Activated gamma-delta T cell treated with anti-CD3 and anti-CD28 coated beads, Interleukin-2, amount 50 U/mL, for 16 hours (primary cell): ENCODE results near the gene TTC17.
"Not testable (repeated sequence)": the region's sequence is repeated elsewhere in the genome, so short reads cannot be mapped to it uniquely, and the experiment has no call there.

ENCODE experiments used
- DNase-seq: peaks from one replicate; pipeline ENCODE4 v3.0.0-alpha.2; 2020; ENCODE audit warnings: low read depth

Gene TTC17

DNA sequence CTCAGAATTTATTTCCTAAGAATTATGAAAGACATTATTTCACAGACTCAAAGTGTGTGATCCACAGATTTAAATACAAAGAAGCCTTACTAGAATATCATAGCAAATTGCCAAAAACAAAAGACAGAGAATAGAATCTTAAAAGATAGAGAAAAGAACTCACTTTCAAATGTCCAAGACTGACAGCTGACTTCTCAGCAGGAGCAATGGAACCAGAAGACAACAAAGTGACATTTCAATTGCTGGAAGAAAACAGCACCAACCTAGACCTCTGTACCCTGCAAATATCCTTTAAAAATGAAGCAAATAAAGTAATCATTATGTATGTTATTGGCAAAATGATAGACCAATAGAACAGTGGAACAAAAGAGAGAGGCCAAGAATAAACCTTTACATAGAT lies 109.2 kb downstream of the TTC17 start:
- DNase-seq = no peak

DNA sequence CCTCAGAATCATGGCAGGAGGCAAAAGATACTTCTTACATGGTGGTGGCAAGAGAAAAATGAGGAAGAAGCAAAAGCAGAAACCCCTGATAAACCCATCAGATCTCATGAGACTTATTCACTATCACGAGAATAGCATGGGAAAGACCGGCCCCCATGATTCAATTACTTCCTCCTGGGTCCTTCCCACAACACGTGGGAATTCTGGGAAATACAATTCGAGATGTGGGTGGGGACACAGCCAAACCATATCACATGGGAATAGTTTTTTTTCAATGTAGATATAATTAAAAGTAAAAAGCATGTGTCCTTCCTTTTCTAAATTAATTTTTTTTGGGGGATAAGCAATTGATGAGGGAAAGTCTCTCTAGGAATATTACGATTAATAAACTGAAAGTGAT lies 118.8 kb downstream of the TTC17 start:
- not testable (repeated sequence) for DNase-seq

DNA sequence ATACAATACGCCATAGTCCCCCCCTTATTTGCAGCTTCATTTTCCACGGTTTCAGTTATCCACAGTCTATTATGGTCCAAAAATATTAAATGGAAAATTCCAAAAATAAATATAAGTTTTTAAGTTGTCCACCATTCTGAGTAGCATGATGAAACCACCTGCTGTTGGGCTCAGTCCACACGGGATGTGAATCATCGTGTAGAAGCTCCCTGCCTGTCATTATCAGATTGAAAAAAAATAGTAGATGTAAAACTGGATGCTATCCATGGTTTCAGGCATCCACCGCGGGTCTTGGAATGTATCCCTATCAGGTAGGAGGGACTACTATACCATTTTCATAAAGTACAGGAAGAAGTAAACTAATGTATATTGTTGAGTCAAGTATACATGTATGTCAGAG lies 127.4 kb downstream of the TTC17 start:
- DNase-seq = no peak

DNA sequence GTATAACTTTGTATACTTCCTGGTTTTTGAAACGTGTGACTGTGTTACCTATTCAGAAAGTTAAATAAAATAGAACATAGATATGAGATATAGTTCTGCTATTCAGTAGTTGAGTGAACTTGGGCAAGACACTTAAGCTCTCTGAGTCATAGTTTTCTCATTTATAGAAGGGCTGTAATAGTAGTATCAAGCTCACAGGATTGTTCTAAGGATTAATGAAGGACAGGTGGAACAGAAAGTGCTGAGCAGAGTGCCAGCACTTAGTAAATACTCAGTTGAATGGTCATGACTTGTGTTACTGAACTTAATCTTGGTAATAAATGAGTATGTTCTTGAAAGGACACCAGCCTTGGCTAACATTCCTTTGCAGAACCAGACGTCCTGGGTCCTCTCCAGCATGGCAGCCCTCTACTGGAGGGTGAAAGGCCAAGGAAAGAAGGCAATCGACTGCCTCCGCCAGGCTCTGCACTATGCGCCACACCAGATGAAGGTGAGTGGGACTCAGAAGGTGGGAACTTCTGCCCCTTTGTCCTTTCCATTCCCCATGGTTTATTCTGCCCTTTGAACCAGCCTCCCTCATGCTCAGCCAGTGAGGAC lies 131.2 kb downstream of the TTC17 start:
- no peak for DNase-seq

DNA sequence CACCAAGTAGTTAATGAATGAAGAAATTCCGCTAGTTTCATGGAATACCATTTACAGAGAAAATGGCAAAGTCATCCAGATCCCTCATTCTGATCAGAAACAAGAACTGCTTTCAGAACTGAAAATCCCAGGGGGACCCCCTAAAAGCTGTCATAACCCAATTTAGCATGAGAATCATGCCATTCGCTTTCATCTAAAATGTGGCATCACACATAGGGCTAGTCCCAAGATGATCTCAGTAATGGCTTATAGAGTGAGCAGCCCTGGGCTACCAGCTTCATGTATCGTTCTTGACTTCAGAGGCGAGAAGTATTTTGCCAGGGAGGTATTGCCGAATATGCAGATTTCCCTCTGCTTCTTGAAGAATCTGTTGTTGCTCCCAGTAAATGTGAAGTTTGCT lies 134.0 kb downstream of the TTC17 start:
- DNase-seq = no peak

DNA sequence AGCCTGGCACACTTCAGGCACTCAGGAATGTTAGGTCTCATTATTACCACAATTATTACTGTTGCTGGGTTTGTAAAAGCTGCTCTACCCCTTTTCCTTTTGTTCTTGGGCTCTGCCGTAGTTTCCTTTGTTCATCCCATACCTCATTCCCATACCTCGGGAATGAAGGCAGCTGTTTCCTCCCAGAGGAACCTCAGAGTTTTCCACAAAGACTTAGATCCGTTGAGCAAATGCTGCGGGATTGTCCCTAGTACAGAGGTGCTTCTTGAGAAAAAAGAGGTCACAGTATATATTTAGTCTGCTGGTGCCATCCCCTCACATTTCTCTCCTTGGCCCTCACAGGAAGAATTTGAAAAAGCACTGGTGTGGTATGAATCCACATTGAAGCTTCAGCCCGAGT lies 134.7 kb downstream of the TTC17 start:
- DNase-seq = no peak

DNA sequence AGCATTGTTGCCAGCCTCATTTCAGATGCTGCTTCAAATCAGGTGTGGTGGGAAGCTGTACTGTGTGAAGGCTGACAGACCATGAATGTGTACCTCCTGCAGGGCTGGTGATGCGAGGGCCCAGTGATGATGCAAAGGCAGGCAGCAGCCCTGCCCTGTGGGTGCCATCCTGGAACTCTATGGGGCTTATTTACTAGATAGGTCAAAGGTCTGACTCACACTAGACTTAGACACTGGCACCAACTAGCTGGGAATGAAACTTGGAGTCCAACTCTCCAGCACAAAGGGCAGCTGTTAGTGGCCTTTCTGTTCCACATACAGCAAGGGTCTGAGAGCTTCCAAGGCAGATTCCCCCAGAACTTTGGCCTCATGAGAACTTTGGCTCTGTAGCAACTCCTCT lies 138.4 kb downstream of the TTC17 start:
- DNase-seq = no peak

DNA sequence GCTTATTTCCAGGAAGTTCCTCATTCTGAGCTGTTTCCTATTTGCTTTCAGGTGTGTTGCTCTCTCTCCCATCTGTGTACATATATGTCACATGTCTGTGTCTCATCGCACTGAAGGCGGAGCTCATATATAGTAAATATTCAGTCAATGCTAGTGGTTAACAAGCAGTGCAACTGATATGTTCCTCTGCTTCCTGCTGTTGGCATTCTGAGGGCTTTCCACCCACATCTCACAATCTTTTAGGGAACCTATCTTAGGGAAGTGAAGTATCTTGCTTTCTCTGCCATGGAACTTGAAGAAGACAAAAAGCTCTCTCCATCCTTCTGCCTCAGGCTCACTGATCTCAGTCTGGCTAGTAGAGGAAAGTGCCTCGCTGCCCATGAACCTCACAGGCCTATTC lies 139.8 kb downstream of the TTC17 start:
- DNase-seq = no peak

DNA sequence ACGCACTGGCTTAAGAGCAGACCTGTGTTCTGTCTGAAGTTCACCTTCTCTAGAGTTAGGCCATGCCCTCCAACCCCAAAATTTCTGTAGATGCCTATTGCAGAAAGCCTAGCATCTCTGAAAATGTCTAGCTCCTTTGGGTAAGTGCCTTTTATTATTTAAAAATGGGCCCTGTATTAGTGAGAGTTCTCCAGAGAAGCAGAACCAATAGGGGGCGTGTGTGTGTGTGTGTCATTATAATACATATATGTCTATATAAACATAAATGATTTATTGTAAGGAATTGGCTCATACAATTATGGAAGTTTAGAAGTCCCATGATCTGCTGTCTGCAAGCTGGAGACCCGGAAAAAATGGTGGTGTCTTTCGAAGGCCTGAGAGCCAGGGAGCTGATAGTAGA lies 144.7 kb downstream of the TTC17 start:
- no peak for DNase-seq

DNA sequence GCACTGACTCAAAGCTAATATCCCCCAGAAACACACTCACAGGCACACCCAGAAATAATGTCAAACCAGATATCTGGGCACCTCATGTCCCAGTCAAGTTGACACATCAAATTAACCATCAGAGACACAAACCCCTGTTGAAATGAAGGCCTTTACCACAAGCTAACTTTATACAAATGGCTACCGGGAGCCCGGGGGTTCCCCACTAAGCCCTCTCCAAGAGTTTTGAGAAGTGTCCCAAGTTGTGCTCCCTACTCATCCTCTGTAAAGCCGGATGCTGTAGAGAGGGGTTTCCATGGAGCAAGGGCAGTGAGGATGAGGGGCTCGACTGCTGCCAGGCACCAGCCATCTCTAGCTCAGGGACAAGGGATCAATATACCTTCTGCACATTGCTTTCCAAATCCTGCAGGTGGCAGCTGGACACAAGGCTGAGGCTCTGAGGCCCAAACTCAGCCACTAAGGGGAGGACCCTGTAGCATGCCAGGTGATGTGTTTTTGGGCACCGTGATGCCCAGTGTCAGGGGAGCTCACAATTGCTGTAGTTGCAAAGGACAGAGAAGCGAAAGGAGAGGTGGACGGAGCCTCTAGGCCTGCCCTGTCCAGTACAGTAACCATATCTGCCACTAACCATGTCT lies 145.7 kb downstream of the TTC17 start:
- DNase-seq = no peak

DNA sequence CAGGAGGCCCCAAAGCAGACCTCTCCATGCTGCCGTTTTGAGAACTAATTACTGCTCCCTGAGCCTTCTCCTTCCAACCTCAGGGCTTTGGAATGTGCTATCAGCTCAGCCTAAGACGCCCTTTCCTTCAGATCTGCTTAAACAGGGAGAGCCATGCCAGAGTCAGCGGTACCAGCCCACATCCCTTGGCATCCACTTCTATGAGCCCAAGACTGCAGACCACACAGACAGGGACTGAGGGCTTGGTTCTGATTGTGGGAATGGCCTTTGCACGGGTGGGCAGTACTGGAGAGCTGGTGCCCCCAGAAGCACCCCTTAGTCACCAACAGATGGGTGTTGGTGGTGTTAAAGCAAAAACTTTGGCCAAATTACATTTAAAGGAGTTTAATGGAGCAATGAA lies 146.5 kb downstream of the TTC17 start:
- DNase-seq = no peak

DNA sequence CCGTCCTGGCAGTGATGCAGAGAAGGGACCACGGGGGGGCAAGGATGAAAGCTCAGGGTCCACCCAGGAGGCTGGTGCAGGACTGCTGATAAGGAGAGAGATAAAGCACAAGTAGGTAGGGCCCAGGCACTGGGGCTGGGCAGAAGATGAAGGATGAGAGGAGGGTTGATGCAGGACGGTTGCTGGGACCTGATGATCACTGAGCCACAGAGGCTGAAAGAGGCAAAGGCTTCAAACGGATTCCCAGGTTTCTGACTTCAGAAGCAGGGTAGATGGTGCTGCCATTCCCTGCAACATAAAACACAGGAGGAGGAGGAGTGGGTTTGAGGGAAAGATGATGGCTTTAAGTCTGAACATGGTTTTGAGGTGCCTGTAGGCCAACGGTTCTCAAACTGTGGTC lies 148.5 kb downstream of the TTC17 start:
- DNase-seq = no peak

DNA sequence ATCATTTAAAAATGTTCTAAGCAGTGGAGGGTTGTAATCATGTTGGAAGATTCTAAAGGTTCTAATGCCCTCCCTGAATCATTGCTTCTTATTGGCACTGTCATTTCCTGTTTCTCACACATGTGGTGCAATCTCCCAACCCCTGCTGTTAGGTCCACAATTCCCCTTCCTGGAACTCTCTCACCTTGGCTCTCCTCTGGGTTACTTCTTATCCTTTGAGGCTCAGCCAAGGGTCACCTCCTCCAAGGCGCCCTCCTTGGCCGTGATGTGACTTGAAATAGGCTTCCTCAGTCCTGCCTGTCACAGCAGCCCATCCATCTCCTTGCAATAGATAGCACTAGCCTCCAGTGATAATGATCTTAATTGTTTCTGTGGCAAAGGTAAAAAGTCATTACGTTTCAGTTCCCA lies 149.8 kb downstream of the TTC17 start:
- DNase-seq = no peak

DNA sequence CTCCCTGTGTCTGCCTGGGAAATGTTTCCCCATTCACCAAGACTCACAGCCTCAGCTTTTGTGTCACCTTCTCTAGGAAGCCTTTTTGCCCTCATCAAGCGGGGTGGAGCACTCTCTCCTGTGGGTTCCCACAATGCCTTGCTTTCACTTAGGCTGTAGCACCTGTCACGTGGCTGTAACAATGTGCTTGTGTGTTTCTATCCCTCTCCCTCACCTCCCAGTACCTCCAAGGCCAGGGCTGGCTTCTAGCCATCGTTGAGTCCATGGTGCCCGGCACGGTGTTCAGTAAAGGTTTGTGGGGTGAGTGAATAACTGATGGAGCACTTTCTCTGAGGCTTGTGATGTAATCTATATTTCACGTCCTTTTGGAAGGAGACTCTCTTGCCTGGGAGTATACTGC lies 153.2 kb downstream of the TTC17 start:
- no peak for DNase-seq

DNA sequence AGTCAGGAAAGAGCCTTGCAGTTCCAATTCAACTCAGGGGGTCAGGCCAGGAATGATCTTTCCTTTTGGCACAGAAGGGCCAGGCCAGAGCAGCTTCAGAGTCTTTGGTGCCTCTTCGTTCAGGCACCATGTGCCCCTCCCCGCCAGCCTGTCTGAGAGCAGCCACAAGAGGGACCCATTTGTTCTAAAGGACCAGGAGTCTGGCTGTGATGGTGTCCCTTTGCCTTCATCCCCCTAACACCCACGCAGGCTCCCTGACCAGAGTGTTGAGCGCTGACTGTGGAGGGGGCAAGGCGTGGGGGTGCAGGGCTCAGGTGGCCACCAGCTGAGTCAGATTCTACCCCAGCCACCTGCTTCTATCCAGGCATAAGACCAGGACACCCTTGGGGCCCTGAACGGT lies 156.4 kb downstream of the TTC17 start:
- DNase-seq = no peak

DNA sequence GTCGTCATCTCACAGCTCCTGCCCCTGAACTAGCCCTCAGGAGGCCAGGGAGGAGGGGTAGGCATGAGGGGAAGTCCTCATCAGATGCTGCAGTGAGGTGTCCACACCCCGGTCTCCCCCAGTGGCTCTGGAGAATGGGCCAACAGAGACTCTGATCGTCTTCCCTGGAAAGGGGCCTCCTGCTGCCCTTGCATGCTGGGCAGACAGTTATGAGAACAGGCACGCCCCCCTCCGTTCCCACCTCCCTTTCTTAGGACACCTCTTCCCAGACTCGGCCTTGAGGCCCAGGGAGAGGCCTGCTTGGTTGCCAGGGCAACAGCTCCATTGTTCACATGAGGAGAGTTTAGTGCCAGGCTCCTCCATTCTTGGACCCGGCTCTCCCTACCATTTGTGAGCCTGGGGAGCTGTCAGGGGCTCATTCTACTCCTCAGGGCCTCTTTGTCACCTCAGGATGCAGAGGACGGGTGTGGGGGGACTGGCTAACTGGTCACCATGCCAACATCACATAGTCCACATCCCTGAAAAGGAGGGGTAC lies 157.7 kb downstream of the TTC17 start:
- DNase-seq = no peak

DNA sequence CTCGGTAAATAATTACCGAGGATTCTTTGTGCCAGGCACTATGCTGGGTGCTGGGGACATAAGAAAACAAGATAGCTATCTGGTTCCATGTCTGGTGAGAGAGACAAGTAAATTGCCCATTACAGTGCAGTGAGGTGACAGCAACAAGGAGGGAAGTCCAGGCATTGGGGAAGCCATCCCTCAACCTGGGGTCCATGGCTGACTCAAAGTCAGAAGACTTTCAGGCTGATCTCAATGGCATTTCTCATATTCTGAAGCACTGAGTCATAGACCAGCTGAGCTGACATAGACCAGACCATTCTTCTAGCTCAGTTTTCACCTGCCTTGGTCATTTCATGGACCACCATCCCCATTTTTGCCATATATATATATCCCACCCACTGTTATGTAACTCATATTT lies 158.8 kb downstream of the TTC17 start:
- DNase-seq = no peak

DNA sequence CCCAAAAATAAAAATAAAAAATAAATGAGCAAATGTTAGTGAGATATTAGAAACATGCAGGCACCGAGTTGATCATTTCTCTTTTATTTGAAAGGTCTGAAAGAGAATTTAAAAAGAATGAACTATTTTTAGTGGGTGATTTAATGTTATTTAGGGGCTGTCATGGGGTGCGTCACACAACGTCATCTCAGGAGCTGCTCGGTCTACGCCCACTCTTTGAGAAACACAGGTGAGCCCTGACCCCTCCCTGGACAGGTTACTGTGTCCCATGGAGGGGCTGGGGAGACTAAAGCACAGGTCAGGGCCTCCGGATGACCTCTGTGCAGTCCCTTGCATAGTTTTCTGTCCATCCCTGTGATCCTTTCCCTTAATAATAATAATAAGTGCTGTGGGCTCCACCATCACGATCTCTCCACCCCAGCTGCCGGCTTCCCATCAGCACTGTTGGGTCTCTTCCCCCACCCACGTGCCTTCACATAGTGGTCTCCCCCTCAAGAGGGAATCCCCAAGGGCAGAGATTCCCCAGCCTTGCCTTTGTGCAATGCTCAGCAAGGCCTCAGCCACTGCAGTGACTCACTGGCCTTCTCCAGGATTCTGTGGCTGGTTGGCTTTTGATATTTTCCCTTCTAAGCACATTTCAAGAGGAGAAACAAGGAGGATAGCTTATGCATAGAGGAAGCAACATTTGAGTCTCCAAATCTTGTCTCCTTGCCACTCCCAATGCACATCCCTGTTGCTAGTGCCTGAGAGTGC lies 159.9 kb downstream of the TTC17 start:
- DNase-seq = no peak

DNA sequence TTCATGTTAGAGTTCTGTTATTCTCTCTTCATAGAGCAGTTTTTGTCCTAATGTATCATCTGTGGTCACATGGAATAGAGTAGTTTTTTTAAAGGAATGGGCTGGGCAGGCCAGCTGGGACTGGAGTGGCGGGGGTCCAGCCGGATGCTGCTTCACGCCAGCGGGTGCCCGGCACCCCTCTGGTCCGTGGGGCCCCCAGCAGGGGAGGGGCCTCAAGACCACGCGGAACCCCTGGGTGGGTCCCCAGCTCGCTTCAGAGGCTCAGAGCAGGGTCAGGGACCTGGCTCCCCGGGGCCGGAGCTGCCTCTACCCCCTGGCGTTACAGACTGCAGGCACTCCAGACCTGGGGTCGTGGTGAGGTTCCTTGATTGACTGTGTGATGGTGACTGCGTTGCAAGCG lies 162.8 kb downstream of the TTC17 start:
- DNase-seq = no peak

DNA sequence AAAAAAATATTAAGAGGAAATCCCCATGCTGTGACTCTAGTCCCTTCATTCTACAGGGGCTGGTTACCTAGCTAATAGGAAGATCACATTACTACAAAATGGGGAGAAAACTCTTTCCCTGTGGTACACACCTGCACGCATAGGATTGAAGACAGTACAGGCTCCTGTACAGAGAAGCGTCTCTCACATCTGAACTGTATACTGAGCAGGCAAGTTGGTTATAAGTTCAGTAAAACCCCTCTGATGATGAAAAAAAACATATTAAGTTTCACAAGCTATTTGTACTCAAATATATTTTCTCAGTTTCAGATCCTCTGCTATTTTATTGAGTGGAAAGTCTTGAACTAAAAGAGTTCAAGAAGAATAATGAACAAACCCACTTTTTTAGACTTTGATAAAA lies 164.9 kb downstream of the TTC17 start:
- DNase-seq = no peak

DNA sequence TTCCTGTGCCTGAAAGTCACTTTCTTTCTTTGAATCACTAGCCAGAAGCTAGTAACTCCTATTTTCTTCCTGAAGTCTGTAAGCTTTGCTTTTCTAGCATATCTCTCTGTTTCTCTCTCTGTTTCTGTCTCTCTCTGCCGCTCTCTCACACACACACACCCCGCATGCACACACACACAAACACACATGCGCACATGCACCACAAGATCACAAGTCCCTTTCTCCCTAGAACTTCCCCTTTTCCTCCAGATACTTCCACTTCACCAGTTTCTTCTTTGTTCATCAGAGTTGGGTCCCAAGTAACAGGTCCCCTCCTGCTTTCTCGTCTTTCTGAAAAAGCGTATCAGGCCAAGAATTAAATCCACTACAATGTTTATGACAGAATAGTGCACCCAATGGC lies 173.3 kb downstream of the TTC17 start:
- no peak for DNase-seq

DNA sequence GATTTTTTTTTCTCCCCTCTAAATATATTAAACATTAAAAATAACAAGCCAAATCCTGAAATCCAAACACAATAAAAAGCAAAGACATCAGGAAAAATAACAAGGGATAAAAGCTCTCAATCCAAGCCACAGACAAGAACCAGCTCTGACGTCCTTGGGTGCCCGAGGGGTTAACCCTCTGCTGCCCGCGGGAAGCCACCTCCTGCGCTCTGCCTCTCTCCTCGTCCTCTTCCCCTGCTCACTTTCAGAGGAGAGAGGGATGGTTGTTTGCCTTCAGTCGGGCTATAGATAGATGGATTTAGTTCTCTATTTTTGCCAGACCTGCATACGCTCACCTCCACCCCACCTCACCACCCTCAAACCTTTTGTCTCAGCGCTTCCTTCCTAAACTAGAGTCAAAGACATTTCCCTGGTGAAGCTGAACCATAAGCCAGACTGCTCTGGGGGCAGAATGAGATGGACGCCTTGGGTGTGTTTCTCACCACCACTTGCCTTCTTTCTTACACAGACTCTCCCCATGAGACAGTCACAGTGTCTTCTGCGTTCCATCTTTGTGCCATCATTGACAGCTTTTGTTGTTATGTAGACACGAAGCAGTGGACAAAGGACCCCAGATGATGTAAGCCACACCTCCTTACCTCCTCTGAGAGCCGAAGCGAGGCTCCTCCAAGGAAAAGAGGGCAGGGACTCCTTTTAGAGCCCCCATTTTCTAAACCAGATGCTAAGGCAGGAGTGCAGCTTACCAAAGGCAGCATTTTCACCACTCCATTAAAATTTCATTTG lies 179.3 kb downstream of the TTC17 start:
- no peak for DNase-seq

DNA sequence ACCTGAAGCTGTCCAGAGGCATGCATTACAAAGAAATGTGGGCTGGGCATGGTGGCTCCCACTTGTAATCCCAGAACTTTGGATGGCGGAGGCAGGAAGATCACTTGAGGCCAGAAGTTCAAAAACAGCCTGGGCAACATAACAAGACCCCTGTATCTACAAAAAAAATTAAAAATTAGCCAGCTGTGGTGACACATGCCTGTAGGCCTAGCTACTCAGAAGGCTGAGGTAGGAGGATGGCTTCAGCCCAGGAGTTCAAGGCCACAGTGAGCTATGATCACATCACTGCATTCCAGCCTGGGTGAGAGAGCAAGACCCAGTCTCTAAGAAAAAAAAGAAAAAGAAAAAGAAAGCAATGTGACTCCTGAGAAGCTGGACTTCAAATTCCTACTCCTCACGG lies 183.3 kb downstream of the TTC17 start:
- no peak for DNase-seq
